ENCODE measurements around the gene TAS1R1. TPM values are rescaled to one million over a fixed set of nuclear protein-coding genes. Genes with fewer than 3 reads are reported as not detected.
A peak's percentile ranks its signal among the peaks of the same experiment; 100 is the strongest.

TAS1R1 gene
- total RNA-seq, result not detected in 2 replicates

- no peak for DNase-seq (ENCODE audit: low read depth)
- Histone ChIP-seq H3K4me3 (ENCODE audit: low read depth, low read length) (peak within 1 kb of the TSS; percentile 99), H3K36me3 (ENCODE audit: control insufficient read depth, insufficient read depth, low read length) (no peaks in the 10 kb centered on the region), H3K27me3 (ENCODE audit: control insufficient read depth, insufficient read depth, low read length) (no peaks in the 10 kb centered on the region)
- no peak for TF ChIP-seq CTCF (IDR thresholded peaks at IDR 0.05; ENCODE audit: insufficient read depth, low read length, poor library complexity, severe bottlenecking)
Observed at GRCh38 chr1:6554907-6555778, at the start of gene TAS1R1. Gene TAS1R1, plus strand, starts transcription at chr1:6555307. Its CDS starts 67 bp downstream, at chr1:6555374.

- no peak for DNase-seq (ENCODE audit: low read depth)
- peaks cover 18% of the 10 kb centered on the region for H3K27me3 ChIP-seq (ENCODE audit: control insufficient read depth, insufficient read depth, low read length)
- no peaks in the 10 kb centered on the region for H3K36me3 ChIP-seq (ENCODE audit: control insufficient read depth, insufficient read depth, low read length)
- TF ChIP-seq CTCF (IDR thresholded peaks at IDR 0.05; ENCODE audit: insufficient read depth, low read length, poor library complexity, severe bottlenecking), result no peak
- H3K4me3 ChIP-seq (ENCODE audit: low read depth, low read length), result no peak overlapping the region
Observed at GRCh38 chr1:6505367-6506209, 49.5 kb upstream of the TAS1R1 start.

GRCh38 chr1:6506210-6507036 lies 48.7 kb upstream of the TAS1R1 start:
- no peak for TF ChIP-seq CTCF (IDR thresholded peaks at IDR 0.05; ENCODE audit: insufficient read depth, low read length, poor library complexity, severe bottlenecking)
- DNase-seq (ENCODE audit: low read depth), result no peak
- no peaks in the 10 kb centered on the region for H3K36me3 ChIP-seq (ENCODE audit: control insufficient read depth, insufficient read depth, low read length)
- peaks cover 16% of the 10 kb centered on the region for H3K27me3 ChIP-seq (ENCODE audit: control insufficient read depth, insufficient read depth, low read length)
- H3K4me3 ChIP-seq (ENCODE audit: low read depth, low read length), result no peak overlapping the region

- no peaks in the 10 kb centered on the region for H3K36me3 ChIP-seq (ENCODE audit: control insufficient read depth, insufficient read depth, low read length)
Observed at GRCh38 chr1:6507037-6507428, 48.1 kb upstream of the TAS1R1 start.

More at GRCh38 chr1:6507037-6507428, 48.1 kb upstream of the TAS1R1 start:
- DNase-seq (ENCODE audit: low read depth), result no peak
- Histone ChIP-seq H3K27me3 (ENCODE audit: control insufficient read depth, insufficient read depth, low read length) (peaks cover 11% of the 10 kb centered on the region), H3K4me3 (ENCODE audit: low read depth, low read length) (no peak overlapping the region)
- TF ChIP-seq CTCF (IDR thresholded peaks at IDR 0.05; ENCODE audit: insufficient read depth, low read length, poor library complexity, severe bottlenecking), result no peak

Data from kidney epithelial cell (primary cell).